RKO (cell line): ENCODE measurements around the gene HOTAIR.

ENCODE experiments used
- DNase-seq: peaks from one replicate; pipeline ENCODE4 v3.0.0-alpha.2; 2016; ENCODE audit warnings: low spot score

The HOTAIR gene

DNA sequence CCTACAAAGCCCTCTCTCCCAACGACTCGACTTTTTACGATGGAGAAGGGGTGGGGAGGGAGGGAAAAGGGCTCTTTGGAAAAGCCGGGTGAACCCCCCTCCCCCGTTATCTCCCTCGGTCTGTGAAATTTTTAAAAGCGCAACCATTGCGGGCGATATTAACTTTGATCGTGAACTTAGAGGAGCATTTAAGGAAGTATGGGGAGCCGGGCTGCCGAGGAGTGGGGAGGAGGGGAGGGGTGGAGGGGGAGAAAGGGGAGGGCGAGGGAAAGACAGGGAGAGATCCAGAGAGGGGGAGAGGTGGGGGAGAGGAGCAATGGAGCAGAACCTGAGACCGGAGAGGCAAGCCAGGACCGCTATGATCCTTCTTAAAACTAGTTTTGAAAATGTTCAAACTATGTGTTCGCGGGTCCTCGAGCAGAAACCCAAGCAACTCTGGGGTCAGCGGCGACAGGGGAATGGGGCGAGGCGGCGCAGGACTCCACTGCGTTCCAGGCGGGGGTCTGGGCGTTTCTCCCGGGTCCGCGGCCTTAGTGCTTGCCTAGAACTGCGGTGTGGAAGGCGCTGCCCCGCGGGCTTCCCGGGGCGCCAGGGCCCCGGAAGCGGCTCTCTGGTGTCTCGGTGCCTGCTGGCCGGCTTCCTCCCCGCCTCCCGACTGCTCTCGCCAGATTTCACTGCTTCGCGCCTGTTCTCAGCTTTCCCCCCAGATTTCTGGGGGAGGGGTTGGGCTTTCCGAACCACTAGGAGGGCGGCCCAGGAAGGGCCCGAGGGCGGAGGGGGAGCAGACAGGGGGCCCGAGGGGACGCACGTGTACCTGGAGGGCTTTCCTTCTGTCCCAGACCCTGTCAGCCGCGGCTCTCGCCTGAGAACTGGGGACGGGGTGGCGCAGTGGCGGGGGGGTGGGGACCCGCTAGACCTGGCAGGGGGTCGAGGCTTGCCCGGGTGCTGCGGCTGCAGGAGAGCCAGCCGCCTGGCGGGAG is at the start of gene HOTAIR:
HOTAIR (minus strand) TSS at position 871 of the 980 bp plus-strand sequence.
- DNase-seq, result peak; percentile 74

- DNase-seq, result no peak
Observed at GRCh38 chr12:54024127-54024526, 49.4 kb upstream of the HOTAIR start.

- no peak for DNase-seq
Observed at GRCh38 chr12:54022960-54023884, 48.5 kb upstream of the HOTAIR start.

- DNase-seq, result no peak
Observed at GRCh38 chr12:54021432-54022013, 46.8 kb upstream of the HOTAIR start.

GRCh38 chr12:54020591-54021405 is 46.0 kb upstream of the HOTAIR start:
- DNase-seq, result no peak

DNA sequence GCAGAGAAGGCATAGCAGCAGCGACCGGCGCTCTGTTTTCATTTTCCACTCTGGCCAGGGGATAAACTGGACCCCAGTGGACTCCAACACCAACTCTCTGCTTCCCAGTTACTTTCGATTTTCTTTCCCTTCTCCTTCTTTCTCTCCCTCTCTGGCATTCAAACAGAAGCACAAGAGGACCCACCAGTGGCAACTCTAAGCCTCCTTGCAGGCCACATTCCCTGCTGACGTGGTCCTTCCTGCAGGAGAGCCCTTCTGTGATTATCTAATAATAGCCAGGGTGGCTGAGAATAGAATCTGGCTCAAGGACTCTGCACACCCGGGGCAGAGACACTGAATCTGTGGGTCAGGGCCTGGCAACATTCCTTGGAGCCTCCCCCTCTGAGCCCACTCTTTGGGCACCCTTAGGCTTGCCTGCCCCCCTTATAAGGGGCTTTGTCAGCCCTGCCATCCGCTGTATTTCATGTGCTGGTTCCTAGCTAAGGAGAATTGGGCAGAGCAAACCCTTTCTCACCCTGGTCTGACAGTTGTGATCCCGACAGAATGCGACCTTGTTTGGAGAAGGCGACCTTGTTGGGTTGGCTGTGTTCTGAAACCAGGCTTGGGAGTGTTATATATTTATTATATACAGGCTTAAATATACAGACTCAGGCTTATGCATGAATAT is 45.3 kb upstream of the HOTAIR start:
- no peak for DNase-seq

DNA sequence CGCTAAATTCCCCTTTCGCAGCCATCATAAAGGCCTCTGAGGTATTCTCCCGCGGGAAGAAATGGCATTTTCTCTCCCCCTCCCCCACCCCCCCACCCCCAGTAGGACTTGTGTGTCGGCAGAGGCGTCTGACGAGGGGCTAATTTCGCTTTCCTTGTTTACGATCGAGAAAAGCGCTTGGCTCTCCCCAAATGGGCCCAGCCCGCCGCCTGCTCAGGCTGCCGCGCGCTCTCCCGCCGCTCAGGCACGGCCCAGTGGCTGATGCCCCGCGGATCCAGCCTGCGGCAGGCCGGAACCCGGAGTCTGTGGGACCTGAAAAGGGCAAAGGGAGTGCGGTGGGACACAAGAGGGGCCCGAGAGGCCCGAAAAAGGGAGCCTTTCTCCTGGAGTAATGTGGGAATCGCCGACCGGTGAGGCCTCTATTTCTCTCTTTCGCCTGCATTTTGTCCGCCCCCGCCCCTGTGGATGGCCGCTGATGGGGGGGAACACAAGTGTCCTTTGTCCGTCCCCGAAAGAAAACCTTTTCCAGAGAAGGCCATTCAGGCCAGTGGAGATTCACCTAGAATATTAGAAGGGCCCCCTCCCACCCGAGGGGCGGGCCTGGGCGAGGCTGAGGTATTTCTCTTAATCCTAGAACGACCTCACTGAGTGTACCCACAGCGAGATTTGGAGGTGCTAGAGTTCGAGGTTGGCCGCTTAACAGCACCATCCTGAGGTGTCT is 44.5 kb upstream of the HOTAIR start:
- no peak for DNase-seq

- DNase-seq, result peak; percentile 38
Observed at GRCh38 chr12:54018468-54018984, 43.8 kb upstream of the HOTAIR start.

DNA sequence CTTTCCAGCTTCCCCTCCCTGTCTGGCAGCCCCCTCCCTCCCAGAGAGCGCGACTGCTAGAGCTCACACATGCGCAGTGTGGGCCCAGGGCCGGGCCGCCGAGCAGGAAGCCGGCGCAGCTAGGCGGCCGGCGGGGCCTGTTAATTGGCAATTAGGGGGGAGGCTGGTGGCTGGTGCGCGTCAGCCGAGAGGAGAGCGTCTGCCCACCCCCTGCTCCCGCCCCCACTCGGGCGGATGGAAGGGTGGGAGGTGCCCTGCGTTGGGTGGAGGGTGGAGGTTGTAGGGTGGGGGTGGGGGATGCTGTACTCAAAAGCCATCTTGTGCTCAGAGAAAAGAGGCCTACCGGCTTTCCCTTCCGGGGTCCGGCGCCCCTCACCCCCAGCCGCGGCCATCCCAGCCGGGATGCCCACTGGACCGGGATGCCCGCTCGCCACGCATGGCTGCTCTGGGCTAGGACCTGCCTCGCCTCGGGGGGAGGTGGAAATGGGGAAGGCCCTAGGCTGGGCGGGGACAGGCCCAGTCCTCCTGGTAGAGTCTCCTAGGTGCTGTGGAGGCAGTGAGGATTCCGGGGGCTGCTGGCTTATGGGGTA is 43.2 kb upstream of the HOTAIR start:
- DNase-seq, result peak; percentile 93

GRCh38 chr12:54017027-54017788 is 42.5 kb upstream of the HOTAIR start:
- peak; percentile 75 for DNase-seq

DNA sequence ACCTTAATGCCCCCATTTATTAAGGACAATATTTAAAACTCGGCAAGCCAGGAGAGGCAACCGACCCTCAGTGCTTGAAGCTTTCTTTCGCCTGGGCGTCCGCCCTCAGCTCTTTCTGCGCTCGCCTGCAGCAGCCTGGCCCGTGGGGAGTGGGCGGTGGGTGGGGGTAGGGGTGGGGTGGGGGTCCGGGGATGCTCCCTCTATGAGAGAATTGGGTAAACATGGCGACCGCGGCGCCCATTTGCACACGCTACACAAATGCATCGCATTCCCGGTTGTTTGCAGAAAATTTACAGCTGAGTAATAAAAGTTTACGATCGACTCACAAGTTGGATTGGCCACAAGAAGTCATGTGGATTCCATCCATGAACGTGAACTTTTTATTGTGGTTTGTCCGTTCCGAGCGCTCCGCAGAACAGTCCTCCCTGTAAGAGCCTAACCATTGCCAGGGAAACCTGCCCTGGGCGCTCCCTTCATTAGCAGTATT is 41.8 kb upstream of the HOTAIR start:
- peak; percentile 95 for DNase-seq

GRCh38 chr12:54016051-54016450 is 41.3 kb upstream of the HOTAIR start:
- no peak for DNase-seq

DNA sequence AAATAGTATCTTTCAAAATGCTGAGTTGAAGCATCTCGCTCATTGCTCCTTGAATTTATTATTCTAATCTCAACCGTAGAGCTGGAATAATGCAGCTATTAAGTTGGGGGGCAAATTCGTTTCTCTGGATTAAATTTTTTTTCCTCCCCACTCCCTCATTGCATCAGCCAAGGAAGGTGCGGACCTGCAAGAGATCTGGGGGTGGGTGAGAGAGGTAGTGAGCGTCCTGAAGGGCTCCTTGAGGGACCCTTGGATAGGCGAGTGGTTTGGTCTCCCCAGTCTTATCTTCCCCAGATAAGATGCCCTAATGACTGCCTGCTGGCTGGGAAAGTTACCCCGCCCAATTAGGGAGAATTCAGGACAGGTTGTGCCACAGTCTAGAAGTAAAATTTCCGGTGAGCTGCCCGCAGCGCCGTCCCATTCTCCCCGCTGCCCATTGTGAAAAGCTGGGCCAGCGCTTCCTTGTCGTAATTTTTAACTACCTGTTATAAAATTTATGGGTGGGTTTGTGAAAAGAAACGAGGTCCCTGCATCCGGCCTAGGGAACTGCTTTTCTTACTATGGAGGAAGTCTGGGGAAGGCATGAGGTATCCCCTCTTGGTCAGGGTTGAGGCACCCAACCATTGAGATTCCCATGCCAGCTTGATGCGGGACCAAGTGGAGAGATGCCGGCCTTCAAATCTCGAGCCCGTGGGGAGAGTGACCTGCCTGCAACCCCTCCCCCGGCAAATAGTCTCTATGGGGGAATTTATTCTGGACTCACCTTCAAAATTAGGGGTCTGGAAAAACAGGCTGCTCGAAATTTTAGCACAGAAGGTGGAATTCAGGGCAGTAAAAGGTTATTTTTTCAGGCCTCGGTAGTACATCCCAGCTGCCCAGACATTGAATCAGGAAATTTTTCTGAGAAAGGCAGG is 40.5 kb upstream of the HOTAIR start:
- no peak for DNase-seq

GRCh38 chr12:54014377-54015017 is 39.7 kb upstream of the HOTAIR start:
- DNase-seq, result no peak

GRCh38 chr12:54012631-54013409 is 38.1 kb upstream of the HOTAIR start:
- DNase-seq, result no peak
